ENCODE data around the gene MIPOL1. TPM values are rescaled to one million over a fixed set of nuclear protein-coding genes. Genes with fewer than 3 reads are reported as not detected.
A peak's percentile ranks its signal among the peaks of the same experiment; 100 is the strongest.

MIPOL1 gene
- total and polyA plus RNA-seq, 2 of the 13 experiments (the other 11 are each of a cell fraction or from before 2014, with no cell fraction given) = 8.6 to 34.2 TPM

GRCh38 chr14:37252434-37252833, 54.7 kb downstream of the MIPOL1 start:
- Histone ChIP-seq H3K27me3 (ENCODE audit: control insufficient read depth in 1 of 2, insufficient read depth in 2 of 2, low read length in 2 of 2) (no peaks in the 10 kb centered on the region), H3K9me3 (ENCODE audit: low read length) (no peaks in the 10 kb centered on the region), H3K79me2 (ENCODE audit: insufficient read depth, low read length) (no peaks in the 10 kb centered on the region), H3K4me1 (ENCODE audit: insufficient read depth, low read length) (peaks cover 41% of the 10 kb centered on the region), H3K9ac (ENCODE audit: insufficient read depth, low read depth, low read length) (no peak overlapping the region), H3K4me3 (replicated peaks in 1 of 3; ENCODE audit: insufficient read depth in 1 of 3, low read depth in 2 of 3, low read length in 3 of 3) (no peak overlapping the region), H4K20me1 (ENCODE audit: insufficient read depth, low read length) (no peaks in the 10 kb centered on the region), H2AFZ (ENCODE audit: low read length) (no peak overlapping the region), H3K27ac (ENCODE audit: extremely low read length, insufficient read depth, low read length) (no peak overlapping the region), H3K4me2 (ENCODE audit: low read depth, low read length) (no peak overlapping the region), H3K36me3 (replicated peaks in 1 of 2; ENCODE audit: control insufficient read depth in 1 of 2, insufficient read depth in 2 of 2, low read length in 2 of 2) (peaks cover 0 to 7% of the 10 kb centered on the region in 2 experiments; a peak in 1 of 5 replicates)
- WGBS (ENCODE audit: low lambda C conversion rate) = 98% methylated on average over 1 of the region's 1 CpG
- no peak; the same call in 2 of the 3 replicates for ATAC-seq
- intact Hi-C loops (cut with micrococcal nuclease; ENCODE audit: unreplicated experiment) (loop anchor here (1.0 to 2.0 kb wide), 3 partner anchors 76 to 342 kb away; no protein-coding TSS in a partner anchor), in situ Hi-C loops (cut with HindIII; ENCODE audit: extremely low pct_ligation_motif_present, low pct_unique_long_range_greater_than_20kb) (loop anchor here (5.0 kb wide), 3 partner anchors 315 to 620 kb away; no protein-coding TSS in a partner anchor)
- DNase-seq (ENCODE audit: low spot score) = no peak
- ChIA-PET POLR2A (interaction anchor here (1.3 to 2.7 kb wide), 2 partner anchors 343 to 613 kb away, joined by 4 to 19 read pairs; partner anchors contain the start of genes FOXA1 and TTC6), CTCF (ENCODE audit: low intra/inter-chr PET ratio, low total read pairs) (interaction anchor here (1.4 to 2.8 kb wide), 3 partner anchors 312 to 623 kb away, joined by 4 to 32 read pairs (median 16); partner anchors contain the start of gene FOXA1)
- BruUV-seq (replicated peaks) = no TSS peak
- no peak for FAIRE-seq
- TF ChIP-seq GATA4 (IDR thresholded peaks at IDR 0.05; ENCODE audit: borderline replicate concordance, low read depth) (no peak), PRDM15 (CRISPR knock-in tag; IDR thresholded peaks at IDR 0.05) (no peak), BRF2 (CRISPR knock-in tag; IDR thresholded peaks at IDR 0.05) (no peak), GPBP1L1 (CRISPR knock-in tag; IDR thresholded peaks at IDR 0.05) (no peak), ZSCAN20 (CRISPR knock-in tag; IDR thresholded peaks at IDR 0.05; ENCODE audit: borderline replicate concordance) (peak; percentile 24; the same call in 1 of the 2 replicates), ZNF704 (CRISPR knock-in tag; IDR thresholded peaks at IDR 0.05; ENCODE audit: borderline replicate concordance) (no peak), ZNF770 (CRISPR knock-in tag; IDR thresholded peaks at IDR 0.05) (no peak), ARID5B (CRISPR knock-in tag; IDR thresholded peaks at IDR 0.05) (peak; percentile 86)
